ENCODE data around the gene ZNF100.

DNA sequence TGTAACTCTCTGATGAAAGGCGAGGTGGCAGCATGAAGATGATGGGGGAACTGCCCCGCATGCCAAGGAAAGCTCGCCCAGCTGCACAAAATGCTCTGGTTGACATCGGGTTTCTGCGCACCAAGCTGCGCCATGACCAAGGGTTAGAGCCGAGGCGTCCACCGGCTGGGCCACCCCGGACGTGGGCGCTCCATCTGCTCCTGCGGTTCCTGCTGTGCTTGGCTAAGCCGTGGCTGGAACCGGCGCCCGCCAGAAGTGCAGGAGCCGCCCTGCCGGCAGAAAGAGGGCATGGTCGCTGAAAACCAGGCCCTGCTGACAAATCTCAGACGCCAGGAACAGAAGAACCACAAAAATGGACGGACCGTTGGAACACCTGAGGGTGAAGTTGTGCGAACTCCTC is 57.9 kb downstream of the ZNF100 start:
- TF ChIP-seq, protein P1, sequence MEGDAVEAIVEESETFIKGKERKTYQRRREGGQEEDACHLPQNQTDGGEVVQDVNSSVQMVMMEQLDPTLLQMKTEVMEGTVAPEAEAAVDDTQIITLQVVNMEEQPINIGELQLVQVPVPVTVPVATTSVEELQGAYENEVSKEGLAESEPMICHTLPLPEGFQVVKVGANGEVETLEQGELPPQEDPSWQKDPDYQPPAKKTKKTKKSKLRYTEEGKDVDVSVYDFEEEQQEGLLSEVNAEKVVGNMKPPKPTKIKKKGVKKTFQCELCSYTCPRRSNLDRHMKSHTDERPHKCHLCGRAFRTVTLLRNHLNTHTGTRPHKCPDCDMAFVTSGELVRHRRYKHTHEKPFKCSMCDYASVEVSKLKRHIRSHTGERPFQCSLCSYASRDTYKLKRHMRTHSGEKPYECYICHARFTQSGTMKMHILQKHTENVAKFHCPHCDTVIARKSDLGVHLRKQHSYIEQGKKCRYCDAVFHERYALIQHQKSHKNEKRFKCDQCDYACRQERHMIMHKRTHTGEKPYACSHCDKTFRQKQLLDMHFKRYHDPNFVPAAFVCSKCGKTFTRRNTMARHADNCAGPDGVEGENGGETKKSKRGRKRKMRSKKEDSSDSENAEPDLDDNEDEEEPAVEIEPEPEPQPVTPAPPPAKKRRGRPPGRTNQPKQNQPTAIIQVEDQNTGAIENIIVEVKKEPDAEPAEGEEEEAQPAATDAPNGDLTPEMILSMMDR (IDR thresholded peaks at IDR 0.05), result no peak
- no peak for TF ChIP-seq POLR2A (IDR thresholded peaks at IDR 0.05)

All from right lobe of liver (tissue), 4 donors.